Dermis blood vessel endothelial cell (primary cell): ENCODE measurements around the gene AADACL3. TPM values are rescaled to one million over a fixed set of nuclear protein-coding genes. Genes with fewer than 3 reads are reported as not detected.
"Not testable (repeated sequence)": the region's sequence is repeated elsewhere in the genome, so short reads cannot be mapped to it uniquely, and the experiment has no call there.

ENCODE experiments used
- DNase-seq: peaks from one replicate; pipeline ENCODE4 v3.0.0; 2010
- total RNA-seq: library from RNA; depleted of rRNA; stranded (reverse); fragments of >200 nt; gene quantifications from 2 replicates; pipeline ENCODE4 v1.2.3, GENCODE V29; 2014

Gene AADACL3
- total RNA-seq, 1 donor from 2014 or later: not detected

DNA sequence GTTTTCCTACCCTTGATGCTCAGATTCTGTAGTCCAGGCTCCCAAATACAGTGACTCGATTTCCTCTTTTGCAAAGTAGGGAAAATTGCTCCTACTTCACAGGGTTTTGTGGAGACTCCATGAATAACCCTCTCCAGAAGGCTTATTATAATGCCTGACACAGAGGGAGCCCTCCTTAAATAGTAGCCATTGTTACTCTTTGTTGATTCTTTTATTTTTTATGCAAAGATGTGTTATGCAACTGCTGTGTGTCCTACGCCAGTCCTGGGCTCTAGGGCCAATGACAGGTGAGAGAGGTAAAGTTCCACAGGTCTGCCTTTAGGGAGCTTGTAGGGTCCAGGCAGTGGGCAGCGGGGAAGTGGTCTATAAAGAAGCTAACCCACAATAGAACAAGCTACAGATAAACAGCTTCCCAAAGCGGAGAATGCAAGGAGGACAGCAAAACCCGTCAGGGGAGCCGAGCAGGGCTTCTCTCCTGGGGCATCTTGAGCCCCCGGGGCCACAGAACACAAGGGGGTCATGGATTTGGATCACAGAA, 1.5 kb downstream of the AADACL3 start:
- DNase-seq: no peak

DNA sequence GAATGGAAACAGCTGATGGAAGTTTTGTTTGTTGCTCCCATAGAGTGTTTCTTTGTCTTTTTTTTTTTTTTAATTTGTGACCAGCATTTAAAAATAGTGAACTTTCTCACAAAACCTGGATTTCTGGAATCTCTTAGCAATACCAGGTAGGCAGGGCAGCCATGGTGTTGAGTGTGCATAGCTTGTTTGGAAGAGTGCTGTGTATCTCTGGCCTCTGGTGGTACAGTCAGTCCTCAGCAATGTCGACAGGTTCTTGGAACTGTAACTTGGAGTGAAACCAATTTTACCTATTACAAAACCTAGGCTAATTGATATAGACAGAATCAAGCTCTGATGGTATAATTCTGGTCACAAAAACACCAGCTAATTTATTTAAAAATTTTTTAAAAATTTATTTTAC, 6.7 kb downstream of the AADACL3 start:
- no peak for DNase-seq

DNA sequence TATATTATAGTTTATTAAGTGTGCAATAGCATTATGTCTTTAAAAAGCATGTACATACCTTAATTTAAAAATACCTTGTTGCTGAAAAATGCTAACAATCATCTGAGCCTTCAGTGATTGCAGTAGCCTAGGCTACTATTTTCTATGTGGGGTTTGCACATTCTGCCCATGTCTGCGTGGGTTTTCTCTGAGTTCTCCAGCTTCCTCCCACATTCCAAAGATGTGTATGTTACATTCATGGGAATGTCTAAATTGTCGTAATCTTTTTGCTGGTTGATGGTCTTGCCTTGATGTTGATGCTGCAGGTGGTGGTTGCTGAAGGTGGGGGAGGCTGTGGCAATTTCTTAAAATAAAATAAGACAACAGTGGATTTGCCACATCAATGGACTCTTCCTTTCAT, 12.5 kb downstream of the AADACL3 start:
- no peak for DNase-seq

DNA sequence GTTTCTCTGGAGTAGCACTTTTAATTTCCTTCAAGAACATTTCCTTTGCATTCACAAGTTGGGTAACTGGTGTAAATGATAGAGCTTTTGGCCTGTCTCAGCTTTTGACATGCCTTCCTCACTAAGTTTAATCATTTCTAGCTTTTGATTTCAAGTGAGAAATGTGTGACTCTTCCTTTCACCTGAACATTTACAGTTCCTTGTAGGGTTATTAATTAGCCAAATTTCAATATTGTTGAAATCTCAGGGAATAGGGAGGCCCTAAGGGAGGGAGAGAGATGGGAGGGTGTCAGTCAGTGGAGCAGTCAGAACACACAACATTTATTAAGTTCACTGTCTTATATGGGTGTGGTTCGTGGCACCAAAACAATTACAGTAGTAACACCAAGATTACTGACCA, 14.2 kb downstream of the AADACL3 start:
- no peak for DNase-seq

DNA sequence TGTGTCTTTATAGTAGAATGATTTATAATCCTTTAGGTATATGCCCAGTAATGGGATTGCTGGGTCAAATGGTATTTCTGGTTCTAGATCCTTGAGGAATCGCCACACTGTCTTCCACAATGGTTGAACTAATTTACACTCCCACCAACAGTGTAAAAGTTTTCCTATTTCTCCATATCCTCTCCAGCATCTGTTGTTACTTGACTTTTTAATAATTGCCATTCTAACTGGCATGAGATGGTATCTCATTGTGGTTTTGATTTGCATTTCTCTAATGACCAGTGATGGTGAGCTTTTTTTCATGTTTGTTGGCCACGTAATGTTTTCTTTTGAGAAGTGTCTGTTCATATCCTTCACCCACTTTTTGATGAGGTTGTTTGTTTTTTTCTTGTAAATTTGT, 15.2 kb downstream of the AADACL3 start:
- not testable (repeated sequence) for DNase-seq

DNA sequence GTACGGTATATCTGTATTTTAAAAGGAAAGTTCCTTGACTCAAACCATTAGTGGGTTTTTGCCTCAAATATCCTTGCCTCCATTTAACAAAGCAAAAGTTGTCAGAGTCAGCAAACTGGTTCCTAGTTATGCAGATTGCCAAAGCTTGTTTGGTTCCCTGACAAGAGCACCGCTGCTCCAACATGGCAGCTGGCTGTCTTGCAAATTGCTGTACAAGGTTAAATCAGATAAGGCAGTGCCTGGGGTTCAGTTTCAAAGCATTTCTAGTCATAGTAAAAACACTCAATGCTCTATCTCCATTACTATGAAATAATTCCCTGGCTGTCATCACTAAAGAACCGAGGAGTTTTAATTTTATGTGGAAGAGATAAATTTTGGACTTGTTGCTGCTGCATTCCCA, 18.7 kb downstream of the AADACL3 start:
- no peak for DNase-seq

DNA sequence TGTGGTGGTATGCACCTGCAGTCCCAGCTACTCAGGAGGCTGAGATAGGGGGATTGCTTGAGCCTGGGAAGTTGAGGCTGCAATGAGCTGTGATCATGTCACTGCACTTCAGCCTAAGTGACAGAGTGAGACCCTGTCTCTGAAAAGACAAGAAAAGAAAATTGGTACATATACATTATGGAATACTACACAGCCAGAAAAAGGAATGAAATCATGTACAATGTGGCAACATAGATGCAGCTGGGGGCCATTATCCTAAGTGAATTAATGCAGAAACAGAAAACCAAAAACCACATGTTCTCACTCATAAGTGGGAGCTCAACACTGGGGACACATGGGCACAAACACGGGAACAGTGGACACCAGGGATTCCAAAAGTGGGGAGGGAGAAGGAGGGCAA, 23.0 kb downstream of the AADACL3 start:
- no peak for DNase-seq

DNA sequence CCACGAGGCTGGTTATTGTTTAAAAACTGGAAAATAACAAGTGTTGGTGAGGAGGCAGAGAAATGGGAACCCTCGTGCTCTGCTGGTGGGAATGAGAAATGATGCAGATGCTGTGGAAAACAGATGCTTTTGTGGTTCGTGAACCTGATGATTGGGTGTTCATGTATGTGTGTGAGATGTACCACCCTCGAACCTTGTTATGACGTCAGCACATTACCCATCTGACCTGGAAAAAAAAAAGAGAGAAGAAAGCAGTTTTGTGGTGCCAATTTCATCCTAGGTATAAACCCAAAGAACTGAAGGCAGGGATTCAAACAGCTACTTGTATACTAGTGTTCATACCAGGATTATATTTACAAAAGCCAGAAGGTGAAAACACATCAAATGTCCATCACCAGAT, 23.7 kb downstream of the AADACL3 start:
- no peak for DNase-seq

DNA sequence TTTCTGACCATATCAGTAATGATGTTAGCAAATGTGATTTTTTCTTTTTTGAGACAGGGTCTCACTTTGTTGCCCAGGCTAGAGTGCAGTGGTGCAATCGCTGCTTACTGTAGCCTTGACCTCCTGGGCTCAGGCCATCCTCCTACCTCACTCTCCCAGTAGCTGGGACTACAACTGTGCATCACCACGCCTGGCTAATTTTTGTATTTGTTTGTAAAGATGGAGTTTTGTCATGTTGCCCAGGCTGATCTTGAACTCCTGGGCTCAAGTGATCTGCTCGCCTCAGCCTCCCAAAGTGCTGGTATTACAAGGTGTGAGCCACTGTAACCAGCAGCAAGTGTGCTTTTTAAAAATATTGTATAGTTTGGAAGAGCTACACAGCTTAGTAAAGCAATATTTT, 26.0 kb downstream of the AADACL3 start:
- DNase-seq: no peak

DNA sequence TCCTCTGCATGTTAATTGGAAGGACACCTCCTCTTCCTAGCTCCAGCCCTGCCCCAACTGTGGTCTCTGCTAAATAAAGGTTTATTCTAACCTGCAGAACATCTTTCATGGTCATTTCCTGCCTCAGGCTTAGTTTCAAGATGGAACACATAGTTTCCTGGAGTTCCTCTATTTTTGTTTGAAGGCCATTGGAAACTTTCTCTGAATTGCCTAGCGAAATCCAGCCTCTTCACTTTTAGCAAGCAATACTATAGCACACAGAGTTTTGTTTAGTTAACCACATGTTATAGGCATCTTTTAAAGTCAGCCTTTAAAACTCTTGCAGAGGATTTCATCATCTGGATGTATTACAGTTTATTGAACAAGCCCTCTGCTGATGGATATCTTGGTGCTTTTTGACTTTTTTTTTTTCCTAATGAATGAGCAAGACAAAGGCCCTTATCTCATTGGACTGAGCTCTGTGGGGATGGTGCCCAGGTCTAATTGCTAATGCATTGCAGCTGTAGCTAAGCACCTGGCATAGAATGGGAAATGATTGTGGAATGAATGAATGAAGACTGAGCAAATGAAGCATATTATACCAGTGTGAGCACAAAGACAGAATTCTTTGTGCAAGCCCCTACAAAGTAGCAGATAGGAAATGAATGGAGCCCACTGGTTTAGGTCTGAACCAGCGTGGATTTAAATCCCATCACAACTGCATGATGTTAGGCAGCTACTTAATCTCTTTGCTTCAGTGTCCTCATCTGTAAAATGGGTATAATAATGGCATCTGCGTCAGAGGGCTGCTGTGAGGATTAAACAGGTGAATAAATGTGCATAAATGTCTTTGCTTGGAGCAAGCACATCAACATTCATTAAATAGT, 29.4 kb downstream of the AADACL3 start:
- no peak for DNase-seq

DNA sequence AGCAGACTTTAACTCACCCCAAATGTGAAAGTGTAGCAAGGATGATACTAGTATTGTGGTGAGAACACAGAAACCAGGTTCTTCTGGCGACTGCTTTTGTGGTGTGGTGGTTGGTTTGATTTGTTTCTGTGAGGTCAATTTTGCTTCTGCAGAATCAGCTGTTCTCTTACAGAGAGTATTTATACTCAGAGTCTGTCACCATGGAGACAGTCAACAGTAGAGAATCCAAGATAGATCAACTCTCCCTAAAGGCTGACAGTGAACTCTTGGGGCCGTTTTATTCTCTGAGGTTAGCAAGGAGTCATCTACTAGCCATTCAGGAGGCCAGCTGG, 30.0 kb downstream of the AADACL3 start, which contains the start of gene CFAP107:
Gene CFAP107 (plus strand): TSS at position 209 of the 332 bp plus-strand sequence. CDS start 231 bp downstream, outside the sequence.
- no peak for DNase-seq

DNA sequence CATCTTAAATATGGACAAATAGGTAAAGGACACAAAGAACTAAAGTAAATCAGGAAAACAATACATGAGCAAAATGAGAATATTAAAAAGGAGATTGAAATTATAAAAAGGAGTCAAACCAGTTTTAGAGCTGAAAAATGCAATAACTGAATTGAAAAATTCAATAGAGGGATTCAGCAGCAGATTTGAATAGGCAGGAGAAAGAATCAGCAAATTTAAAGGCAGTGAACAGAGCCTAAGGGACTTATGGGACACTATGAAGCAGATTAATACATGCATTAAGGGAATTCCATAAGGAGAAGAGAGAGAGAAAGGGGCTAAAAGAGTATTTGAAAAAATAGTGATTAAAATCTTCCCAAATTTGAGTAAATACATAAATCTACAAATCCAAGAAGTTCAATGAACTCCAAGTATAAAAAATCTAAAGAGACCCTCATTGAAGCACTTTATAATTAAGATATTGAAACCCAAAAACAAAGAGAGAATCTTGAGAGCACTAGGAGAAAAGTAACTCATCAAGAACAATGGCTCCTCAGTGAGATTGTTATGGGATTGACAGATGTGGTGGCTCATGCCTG, 33.0 kb downstream of the AADACL3 start:
- DNase-seq: no peak

DNA sequence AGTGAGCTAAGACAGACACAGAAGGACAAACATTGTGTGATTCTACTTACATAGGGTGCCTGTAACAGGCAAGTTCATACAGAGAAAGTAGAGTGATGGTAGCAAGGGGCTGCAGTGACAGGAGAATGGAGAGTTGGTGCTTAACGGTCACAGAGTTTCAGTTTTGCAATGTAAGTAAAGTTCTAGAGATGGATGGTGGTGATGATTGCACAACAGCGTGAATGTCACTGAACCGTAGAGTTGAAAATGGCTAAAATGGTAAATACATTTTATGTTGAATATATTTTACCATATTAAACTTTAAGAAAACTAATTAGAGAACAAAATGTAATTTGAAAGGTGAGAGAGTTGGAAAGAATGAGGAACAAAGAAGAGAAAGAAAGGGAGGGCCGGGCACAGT, 38.8 kb downstream of the AADACL3 start:
- no peak for DNase-seq

DNA sequence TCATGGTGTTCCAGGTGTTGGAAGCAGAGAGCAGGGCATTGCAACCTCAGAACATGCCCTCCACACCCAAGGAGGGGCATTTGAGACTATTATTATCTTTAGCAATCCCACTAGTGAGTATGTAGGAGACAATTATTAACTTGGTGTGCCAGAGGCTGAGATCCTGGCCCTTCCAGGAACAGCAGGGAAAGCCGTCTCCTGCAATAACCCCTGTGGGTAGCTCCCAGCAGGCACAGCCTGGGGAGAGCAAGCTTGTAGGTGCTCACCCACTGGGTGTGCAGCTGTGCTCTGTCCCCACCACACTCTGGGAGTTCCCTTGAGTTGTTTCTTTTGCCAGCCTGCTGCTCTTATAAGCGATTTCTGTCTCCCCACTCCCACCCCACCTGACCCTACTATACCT, 40.4 kb downstream of the AADACL3 start:
- DNase-seq: no peak

DNA sequence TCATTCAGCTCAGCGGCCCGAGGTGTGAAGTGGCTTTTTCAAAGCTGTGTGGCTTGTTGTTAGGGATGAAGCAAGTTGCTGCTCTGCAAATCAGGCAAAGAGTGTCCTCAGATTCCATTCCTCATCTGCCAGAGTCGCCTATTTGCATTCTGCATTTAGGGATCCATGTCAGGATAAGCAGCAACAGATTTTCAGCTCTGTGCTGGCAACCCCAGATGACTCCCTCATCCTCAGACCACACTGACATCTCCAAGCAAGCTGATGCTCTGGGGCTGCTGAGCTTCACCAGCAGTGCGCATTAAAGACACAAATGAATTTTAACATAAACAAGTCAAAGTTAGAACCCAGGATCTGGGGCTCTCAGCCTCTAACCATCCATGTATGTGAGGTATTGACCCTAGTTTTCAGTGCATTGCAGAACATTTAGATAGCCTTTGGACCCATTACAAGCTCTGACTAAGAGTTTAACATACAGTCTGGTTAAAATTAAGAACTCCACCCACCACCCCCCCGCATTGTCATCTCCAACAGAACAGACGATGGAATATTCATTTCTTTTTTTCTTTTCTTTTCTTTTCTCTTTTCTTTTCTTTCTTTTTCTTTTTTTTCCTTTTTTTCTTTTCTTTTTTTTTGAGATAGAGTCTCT, 41.0 kb downstream of the AADACL3 start:
- no peak for DNase-seq

DNA sequence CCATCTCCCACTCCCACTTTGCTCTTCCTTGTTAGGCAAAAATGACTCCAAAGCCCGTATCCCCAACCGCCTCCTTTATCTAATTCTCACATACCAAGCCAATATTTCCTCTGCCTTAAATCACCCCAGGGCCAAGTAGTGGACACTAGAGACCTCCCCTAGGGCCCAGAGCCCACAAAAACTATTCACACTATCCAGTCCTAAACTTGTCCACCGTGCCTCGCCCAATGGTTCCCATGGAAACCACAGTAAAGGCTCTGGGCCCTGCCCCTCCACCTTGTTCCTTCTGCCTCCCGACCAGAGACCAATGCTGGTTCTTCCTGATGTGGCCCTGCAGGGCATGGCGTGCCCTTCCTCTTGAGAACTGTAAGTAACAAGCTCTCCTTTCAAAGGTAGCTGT, 41.9 kb downstream of the AADACL3 start:
- no peak for DNase-seq

DNA sequence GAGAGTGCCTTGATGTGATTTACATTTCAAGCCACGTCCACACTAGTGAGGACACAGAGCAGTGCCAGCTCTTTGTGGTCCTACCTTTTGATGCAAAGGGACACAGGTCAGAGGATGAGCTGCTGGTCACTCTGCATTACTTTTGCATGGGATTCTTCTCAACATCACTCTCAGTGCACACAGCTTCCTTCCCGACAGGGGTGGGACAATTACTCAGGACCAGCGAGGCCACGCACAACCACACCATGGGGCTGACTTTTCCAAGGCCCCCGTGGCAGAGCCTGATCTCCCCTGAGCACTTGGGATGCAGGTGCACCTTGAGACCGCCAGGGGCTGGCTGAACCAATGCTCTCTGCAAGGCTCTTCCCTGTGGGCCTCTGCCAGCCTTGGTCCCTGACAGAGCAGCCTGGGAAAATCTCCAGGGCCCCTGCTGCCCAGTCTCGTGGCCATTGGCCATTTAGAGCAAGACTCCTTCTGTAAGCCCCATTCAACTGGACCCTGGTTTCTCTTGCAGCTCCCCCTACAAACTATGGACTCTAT, 44.4 kb downstream of the AADACL3 start:
- DNase-seq: no peak

DNA sequence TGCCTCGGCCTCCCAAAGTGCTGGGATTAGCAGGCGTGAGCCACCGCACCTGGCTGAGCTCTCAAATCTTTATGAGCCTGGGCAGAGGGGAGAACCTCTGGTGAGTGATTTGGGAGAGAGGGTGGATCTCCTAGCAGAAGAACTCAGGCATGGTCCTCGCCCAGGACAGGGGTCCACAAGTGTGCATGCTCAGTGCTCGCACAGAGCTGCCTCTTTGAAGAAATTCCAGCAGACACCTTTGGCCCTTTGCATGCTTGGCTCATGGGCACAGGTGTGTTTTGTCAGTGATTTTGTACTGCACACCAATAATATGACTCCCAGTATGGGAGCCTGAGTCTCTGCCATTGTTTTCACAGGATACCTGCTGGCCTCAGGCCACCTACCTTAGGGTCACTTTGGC, 45.9 kb downstream of the AADACL3 start:
- no peak for DNase-seq

DNA sequence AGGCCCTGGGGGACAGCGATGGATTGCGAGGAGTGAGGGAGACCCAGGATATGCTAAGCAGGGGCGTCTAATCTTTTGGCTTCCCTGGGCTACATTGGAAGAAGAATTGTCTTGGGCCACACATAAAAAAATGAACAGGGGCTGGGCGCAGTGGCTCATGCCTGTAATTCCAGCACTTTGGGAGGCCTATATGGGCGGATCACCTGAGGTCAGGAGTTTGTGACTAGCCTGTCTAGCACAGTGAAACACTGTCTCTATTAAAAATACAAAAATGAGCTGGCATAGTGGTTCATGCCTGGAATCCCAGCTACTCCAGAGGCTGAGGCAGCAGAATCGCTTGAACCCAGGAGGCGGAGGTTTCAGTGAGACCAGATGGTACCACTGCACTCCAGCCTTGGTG, 46.9 kb downstream of the AADACL3 start:
- DNase-seq: no peak

DNA sequence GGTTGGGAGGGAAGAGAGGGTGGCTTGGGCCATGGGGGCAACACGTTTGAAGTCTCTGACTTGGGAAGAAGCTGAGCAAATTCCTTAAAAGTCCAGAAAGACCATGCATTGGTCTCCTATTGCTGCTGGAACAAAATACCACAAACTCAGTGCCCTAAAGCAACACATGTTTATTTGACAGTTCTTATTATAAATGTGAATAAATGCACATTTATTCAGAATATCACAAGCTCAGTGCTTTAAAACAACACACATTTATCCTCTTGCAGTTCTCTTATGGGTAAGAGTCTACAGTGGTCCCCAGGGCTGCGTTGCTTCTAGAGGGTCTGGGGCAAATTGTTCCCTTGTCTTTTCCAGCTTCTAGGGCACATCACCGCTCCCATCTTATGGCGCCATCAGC, 47.6 kb downstream of the AADACL3 start:
- no peak for DNase-seq

DNA sequence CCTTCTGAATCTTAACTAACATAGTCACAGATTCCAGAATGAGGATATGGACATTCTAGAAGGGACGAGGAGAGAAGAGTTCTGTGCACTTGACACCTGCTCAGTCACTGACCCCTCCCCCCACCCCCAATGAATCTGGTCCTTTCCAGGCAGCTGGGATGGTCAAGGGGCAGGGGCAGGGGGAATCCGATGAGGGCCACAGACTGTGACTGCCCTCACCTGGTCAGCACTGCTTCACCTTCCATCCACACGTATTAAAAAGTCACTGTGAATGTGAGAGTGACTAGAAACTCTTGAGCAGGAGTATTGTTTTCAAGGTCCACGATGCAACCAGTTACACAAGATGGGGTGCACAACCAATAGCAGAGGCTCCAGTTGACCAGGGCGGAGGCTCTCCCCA, 48.1 kb downstream of the AADACL3 start:
- no peak for DNase-seq

DNA sequence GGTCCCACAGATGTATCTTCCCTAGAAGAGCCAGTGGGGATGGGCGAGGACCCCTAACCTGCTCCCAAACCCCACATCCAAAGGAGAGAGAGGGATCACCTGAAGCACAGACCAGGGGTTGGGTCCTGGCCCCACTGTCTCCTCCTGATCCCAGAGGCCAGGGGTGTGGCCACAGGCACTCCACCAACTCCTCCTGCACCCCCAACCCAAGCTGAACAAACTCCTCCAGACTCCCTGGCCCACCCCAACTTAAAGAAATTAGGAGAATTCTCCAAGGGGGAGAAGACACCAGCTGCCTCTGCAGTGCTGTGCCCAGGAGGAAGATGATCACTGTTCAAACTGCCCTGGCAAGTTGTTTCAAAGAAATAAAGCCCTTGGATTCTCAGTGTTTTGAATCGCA, 53.1 kb downstream of the AADACL3 start:
- DNase-seq: no peak

DNA sequence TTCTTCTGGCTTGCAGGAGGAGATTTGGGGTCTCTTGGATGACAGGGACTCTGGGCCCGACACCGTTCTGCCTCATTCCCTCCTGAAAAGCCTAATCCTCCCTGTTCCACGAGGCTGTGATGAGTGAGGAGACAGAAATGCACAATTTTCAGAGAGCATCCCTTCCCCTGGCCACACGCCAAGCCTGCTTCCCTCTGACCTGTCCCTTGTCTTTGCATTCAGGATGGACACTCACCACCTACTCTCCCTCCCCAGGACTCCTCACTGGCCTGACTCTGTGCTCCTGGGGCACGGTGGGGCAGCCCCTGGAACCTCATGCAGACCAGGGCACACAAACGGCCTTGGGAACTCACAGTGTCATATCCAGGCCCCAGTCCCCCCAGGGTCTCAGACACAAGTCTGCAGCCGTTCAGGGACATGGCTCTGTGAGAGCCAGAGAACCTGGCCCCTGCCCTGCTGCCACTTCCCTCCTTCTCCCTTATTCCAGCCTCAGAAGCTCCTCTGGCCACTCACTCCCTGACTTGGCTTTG, 54.1 kb downstream of the AADACL3 start:
- DNase-seq: no peak
